Loucy (cell line): ENCODE results near the gene SCYGR8.

ENCODE experiments used
- CTCF ChIP-seq: fragments of 200-600 bp; sonication (generic); conservative IDR thresholded peaks from 2 replicates; pipeline ENCODE4 v1.5.1; 2014; ENCODE audit warnings: mild to moderate bottlenecking, antibody characterized with exemption, low read length
- EZH2phosphoT487 ChIP-seq: fragments of 200-600 bp; IDR thresholded peaks from 2 replicates; pipeline ENCODE4 v1.6.1; 2018; ENCODE audit warnings: antibody characterized with exemption, mild to moderate bottlenecking, moderate library complexity, borderline replicate concordance

DNA sequence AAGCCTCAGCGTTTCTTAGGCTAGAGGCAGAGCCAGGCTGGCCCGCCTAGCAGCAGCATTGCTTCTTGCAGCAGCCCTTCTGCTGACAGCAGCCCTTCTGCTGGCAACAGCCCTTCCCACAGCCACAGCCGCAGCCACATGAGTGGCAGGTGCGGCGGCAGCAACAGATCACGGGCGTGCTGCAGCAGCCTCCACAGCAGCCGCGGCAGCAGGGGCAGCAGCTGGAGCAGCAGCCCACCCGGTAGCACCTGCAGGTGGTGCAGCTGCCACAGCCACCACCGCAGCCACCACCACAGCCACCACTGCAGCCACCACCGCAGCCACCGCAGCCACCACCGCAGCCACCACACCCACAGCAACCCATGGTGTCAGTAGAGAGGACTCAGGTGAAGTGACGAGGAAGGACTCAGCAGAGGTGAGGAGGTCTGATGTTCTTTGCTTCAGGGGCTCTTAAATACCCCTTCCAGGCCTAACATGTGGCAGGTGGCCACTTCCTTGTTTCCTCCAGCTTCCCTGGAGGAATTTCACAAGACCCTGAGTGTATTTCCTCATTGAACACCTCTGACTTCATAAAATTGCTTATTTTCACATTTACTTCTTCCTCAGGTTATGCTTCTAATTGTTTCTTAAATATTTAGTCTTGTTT, 21.2 kb upstream of the SCYGR8 start, which contains the start of gene SCYGR6:
- TF ChIP-seq CTCF (no peak), EZH2phosphoT487 (no peak)
